ENCODE measurements around the gene SLC38A3. TPM values are rescaled to one million over a fixed set of nuclear protein-coding genes. Genes with fewer than 3 reads are reported as not detected.

SLC38A3 gene
- total RNA-seq, 1 donor, result not detected

DNA sequence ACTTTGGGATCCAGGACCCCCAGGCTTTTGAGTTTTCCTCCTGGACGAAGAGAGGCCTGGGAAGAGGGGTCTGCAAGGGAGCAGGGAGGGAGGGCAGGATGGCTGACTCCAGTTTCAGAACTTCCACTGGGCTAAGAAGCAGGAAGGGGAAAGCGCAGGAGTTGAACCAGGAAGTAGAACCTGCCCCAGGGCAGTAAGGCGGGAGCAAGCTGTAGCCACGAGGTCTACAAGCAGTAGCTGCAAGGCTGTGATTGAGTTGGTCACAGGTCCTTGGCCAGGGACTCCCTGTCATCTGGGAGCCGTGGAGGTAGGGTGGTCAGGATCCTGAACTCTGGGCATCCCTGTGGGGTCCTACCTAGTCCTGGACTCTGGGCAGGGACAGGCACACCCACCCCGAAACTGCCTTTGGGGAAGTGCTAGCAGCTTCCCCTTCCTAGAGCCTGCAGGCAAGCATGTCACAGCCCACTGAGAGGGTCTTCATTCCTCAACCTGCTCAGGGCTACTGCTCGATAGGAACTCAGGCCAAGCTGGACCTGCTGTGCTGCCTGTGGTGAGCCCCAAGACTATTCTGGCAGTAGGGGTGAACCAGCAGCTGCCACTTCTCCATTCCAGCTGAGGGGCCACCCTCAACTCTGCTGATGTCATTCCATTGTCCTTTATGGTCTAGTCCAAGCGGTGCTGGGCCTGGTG is 25.2 kb downstream of the SLC38A3 start:
- TF ChIP-seq, protein P1, sequence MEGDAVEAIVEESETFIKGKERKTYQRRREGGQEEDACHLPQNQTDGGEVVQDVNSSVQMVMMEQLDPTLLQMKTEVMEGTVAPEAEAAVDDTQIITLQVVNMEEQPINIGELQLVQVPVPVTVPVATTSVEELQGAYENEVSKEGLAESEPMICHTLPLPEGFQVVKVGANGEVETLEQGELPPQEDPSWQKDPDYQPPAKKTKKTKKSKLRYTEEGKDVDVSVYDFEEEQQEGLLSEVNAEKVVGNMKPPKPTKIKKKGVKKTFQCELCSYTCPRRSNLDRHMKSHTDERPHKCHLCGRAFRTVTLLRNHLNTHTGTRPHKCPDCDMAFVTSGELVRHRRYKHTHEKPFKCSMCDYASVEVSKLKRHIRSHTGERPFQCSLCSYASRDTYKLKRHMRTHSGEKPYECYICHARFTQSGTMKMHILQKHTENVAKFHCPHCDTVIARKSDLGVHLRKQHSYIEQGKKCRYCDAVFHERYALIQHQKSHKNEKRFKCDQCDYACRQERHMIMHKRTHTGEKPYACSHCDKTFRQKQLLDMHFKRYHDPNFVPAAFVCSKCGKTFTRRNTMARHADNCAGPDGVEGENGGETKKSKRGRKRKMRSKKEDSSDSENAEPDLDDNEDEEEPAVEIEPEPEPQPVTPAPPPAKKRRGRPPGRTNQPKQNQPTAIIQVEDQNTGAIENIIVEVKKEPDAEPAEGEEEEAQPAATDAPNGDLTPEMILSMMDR (IDR thresholded peaks at IDR 0.05; ENCODE audit: insufficient read depth, low read depth, low read length), result no peak
- H3K4me3 ChIP-seq (ENCODE audit: low read depth, low read length), result no peak overlapping the region
- no peak for DNase-seq (ENCODE audit: low read depth)

DNA sequence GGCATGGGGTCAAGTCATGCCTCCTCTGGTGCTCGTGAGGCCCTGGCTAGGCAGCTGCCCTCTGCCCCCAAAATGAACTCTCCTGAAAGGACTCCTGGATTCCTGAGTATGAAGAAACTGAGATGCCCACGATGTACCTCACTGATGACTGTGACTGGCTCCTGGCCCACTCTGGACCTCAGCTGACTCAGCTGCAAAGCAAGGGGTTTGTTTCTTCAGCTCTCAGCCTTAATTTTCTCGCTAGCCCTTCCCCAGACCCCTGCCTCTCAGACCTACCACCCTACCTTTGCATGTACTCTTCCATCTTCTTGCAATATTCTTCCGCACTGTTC is 25.7 kb downstream of the SLC38A3 start:
- TF ChIP-seq, protein P1 (IDR thresholded peaks at IDR 0.05; ENCODE audit: insufficient read depth, low read depth, low read length), result no peak
- DNase-seq (ENCODE audit: low read depth), result no peak
- no peak overlapping the region for H3K4me3 ChIP-seq (ENCODE audit: low read depth, low read length)

DNA sequence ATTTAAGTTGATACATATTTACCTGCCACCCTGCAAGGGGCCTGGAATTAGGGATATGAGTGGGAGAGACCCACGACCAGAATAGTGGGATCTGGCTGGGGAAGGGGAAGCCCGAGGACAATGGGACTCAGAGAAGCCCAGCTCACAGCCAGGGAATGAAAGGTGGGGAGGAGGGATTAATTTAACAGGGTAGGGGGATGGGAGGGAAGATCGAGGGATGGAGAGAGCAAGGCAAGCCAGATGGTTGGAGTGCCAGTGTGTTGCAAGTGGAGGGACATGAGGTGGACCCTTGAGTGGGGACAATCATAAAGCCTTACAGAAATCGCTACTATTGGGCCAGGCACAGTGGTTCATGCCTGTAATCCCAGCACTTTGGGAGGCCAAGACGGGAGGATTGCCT is 26.5 kb downstream of the SLC38A3 start:
- TF ChIP-seq, protein P1 (IDR thresholded peaks at IDR 0.05; ENCODE audit: insufficient read depth, low read depth, low read length), result no peak
- no peak overlapping the region for H3K4me3 ChIP-seq (ENCODE audit: low read depth, low read length)
- DNase-seq (ENCODE audit: low read depth), result no peak

DNA sequence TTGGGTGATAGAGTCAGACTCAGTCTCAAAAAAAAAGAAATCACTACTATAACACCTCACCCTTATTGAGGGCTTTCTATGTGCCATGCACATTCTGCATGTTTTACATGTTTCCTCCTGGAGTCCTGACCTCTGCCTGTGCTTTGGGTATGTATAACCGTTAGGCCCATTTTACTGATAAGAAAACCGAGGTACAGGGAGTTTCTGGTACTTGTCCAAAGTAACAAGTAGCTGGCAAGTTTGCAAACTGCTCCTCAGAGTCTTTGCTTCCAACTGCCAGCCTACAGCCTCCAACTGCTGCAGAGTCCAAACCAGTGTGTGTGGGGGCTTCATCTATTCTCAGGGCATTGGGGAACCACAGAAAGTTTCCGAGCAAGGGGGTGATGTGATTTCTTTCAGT is 27.2 kb downstream of the SLC38A3 start:
- DNase-seq (ENCODE audit: low read depth), result no peak
- H3K4me3 ChIP-seq (ENCODE audit: low read depth, low read length), result no peak overlapping the region
- TF ChIP-seq, protein P1 (IDR thresholded peaks at IDR 0.05; ENCODE audit: insufficient read depth, low read depth, low read length), result no peak

DNA sequence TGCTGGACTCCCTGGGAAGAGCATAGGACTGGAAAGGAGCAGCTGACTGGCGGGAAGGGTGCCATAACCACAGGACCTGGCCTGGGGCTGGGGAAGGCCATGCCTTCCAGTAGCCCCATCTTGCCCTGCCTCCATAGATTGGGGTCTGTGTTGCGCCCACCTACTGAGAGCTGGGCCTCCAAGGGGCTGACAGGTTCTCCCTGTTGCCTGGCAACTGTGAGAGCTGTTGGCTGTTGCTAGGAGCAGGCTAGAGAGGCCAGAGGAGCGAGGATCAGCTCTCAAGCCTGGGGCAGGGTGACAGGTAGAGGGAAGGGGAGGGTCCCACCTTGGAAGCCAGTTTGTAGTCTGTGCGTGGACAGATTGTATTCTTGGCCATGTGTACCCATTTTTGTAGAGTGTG is 28.1 kb downstream of the SLC38A3 start:
- DNase-seq (ENCODE audit: low read depth), result no peak
- H3K4me3 ChIP-seq (ENCODE audit: low read depth, low read length), result no peak overlapping the region
- TF ChIP-seq, protein P1 (IDR thresholded peaks at IDR 0.05; ENCODE audit: insufficient read depth, low read depth, low read length), result no peak

DNA sequence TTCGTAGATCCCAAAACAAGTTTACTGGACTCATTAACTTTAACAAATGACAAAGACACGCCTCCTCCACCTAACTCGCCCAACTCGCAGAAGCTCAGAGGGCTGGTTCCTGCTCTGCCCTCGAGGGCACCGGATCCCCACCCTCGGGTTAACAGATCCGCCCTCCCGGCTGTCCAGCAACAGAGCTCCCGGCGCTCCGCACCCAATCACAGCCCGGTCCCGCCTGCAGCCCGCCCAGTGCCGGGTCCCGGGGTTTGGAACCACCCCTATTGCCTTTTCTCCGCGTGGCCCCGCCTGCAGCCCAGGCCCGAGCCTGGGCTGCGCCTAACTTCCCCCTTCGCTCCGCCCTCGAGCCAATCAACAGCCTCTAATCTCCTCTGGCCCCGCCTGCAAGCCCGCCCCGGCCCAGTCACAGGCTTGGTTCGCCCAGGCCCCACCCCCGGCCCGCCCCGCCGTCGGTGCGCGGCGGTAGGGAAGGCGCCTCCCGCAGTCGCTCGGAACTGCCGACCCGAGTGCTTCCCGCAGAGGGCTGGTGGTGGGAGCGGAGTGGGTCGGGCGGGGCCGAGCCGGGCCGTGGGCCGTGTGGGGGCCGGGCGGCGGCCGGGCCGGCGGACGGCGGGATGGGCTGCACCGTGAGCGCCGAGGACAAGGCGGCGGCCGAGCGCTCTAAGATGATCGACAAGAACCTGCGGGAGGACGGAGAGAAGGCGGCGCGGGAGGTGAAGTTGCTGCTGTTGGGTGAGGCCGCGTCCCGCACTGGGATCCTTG is 30.8 kb downstream of the SLC38A3 start, which contains the start of gene GNAI2:
Gene GNAI2, plus strand, starts transcription at position 489 of the 768 bp plus-strand sequence. Its CDS starts 132 bp downstream, at position 621.
- peak; percentile 99 for DNase-seq (ENCODE audit: low read depth)
- TF ChIP-seq, protein P1 (IDR thresholded peaks at IDR 0.05; ENCODE audit: insufficient read depth, low read depth, low read length), result no peak
- H3K4me3 ChIP-seq (ENCODE audit: low read depth, low read length), result peak within 1 kb of the TSS; percentile 96

Data from fibroblast of villous mesenchyme (primary cell).